Colonic mucosa (tissue), 4 donors: ENCODE results near the gene USO1. TPM values are rescaled to one million over a fixed set of nuclear protein-coding genes. Genes with fewer than 3 reads are reported as not detected.
A peak's percentile ranks its signal among the peaks of the same experiment; 100 is the strongest.

ENCODE experiments used
- DNase-seq: peaks from one replicate; pipeline ENCODE4 v3.0.0-alpha.2; 2020
- H3K27ac ChIP-seq: fragments of 200-600 bp; one replicate; pipeline ENCODE4 v1.8.0; 2021
- H3K27me3 ChIP-seq: fragments of 200-600 bp; one replicate; pipeline ENCODE4 v1.8.0; 2021
- H3K36me3 ChIP-seq: fragments of 200-600 bp; one replicate; pipeline ENCODE4 v1.8.0; 2021
- H3K4me1 ChIP-seq: fragments of 200-600 bp; one replicate; pipeline ENCODE4 v1.8.0; 2021; ENCODE audit warnings: mild to moderate bottlenecking
- H3K4me3 ChIP-seq: fragments of 200-600 bp; one replicate; pipeline ENCODE4 v1.8.0; 2021
- H3K9ac ChIP-seq, 2 donors: one replicate each; pipeline ENCODE4 v1.7.0; 2013; ENCODE audit warnings: control low read depth in 2 of 2, low read depth in 2 of 2, low read length in 2 of 2
- H3K9me3 ChIP-seq: fragments of 200-600 bp; one replicate; pipeline ENCODE4 v1.8.0; 2021
- CTCF ChIP-seq: fragments of 200-600 bp; IDR thresholded peaks from one replicate; pipeline ENCODE4 v1.8.0; 2022; ENCODE audit warnings: antibody characterized with exemption, mild to moderate bottlenecking
- intact Hi-C: fragments of 100-400 bp; cut with DNase I; formaldehyde crosslinking; loops from one replicate; pipeline ENCODE4 v1.14.1; 2022
- total RNA-seq, 2 donors: library from RNA; stranded (reverse); fragmentation: NEBNext Ultra II Directional in 1 of 2; extraction: Animal tissue kit (Norgen Biotek cat#: 25700) in 1 of 2; gene quantifications; one replicate each; pipeline ENCODE4 v1.2.1, GENCODE V29; 2021
- donor health status: healthy.
- donor health status: DM: no; HTN: no; CAD: no.
- donor health status: DM: no; HTN: no; CAD: no.

The USO1 gene
- total RNA-seq, 2 donors from 2014 or later, result 54.7 to 63.0 TPM

- Histone ChIP-seq H3K4me1 (peaks cover 6% of the 10 kb centered on the region), H3K4me3 (no peak overlapping the region), H3K9me3 (no peaks in the 10 kb centered on the region), H3K27ac (no peak overlapping the region), H3K27me3 (no peaks in the 10 kb centered on the region), H3K9ac (no peak overlapping the region), H3K36me3 (no peaks in the 10 kb centered on the region)
- intact Hi-C loops, result loop anchor here (5.0 kb wide), 2 partner anchors 33 to 53 kb away; partner anchors contain the start of gene G3BP2
- no peak for TF ChIP-seq CTCF
- peak; percentile 36 for DNase-seq
Observed at GRCh38 chr4:75705198-75705977, 19.0 kb upstream of the USO1 start.

- peak; percentile 55 for DNase-seq
Observed at GRCh38 chr4:75708218-75708691, 16.1 kb upstream of the USO1 start.

GRCh38 chr4:75710246-75710645, 14.1 kb upstream of the USO1 start:
- Histone ChIP-seq H3K9ac (no peak overlapping the region), H3K9me3 (no peaks in the 10 kb centered on the region), H3K27ac (no peak overlapping the region), H3K36me3 (no peaks in the 10 kb centered on the region), H3K4me1 (no peaks in the 10 kb centered on the region), H3K27me3 (no peaks in the 10 kb centered on the region), H3K4me3 (no peak overlapping the region)
- DNase-seq, result no peak
- intact Hi-C loops, result no loop called here
- no peak for TF ChIP-seq CTCF

More at GRCh38 chr4:75708218-75708691, 16.1 kb upstream of the USO1 start:
- intact Hi-C loops, result loop anchor here (5.0 kb wide), 2 partner anchors 36 to 56 kb away; partner anchors contain the start of gene G3BP2
- Histone ChIP-seq H3K27me3 (no peaks in the 10 kb centered on the region), H3K4me3 (no peak overlapping the region), H3K9me3 (no peaks in the 10 kb centered on the region), H3K36me3 (no peaks in the 10 kb centered on the region), H3K27ac (no peak overlapping the region), H3K4me1 (peaks cover 4% of the 10 kb centered on the region), H3K9ac (no peak overlapping the region)
- TF ChIP-seq CTCF, result peak; percentile 54

GRCh38 chr4:75714011-75714410, 10.4 kb upstream of the USO1 start:
- intact Hi-C loops, result no loop called here

GRCh38 chr4:75714704-75715103, 9.7 kb upstream of the USO1 start:
- Histone ChIP-seq H3K36me3 (no peaks in the 10 kb centered on the region), H3K4me3 (no peak overlapping the region), H3K9ac (no peak overlapping the region), H3K9me3 (no peaks in the 10 kb centered on the region), H3K27me3 (no peaks in the 10 kb centered on the region), H3K27ac (no peak overlapping the region), H3K4me1 (no peaks in the 10 kb centered on the region)
- DNase-seq, result no peak
- intact Hi-C loops, result no loop called here
- no peak for TF ChIP-seq CTCF

More at GRCh38 chr4:75714011-75714410, 10.4 kb upstream of the USO1 start:
- H3K4me1 ChIP-seq, result no peaks in the 10 kb centered on the region
- no peak for DNase-seq
- no peaks in the 10 kb centered on the region for H3K27me3 ChIP-seq
- H3K9ac ChIP-seq, result no peak overlapping the region
- no peaks in the 10 kb centered on the region for H3K36me3 ChIP-seq
- H3K9me3 ChIP-seq, result no peaks in the 10 kb centered on the region
- no peak for TF ChIP-seq CTCF
- H3K4me3 ChIP-seq, result no peak overlapping the region
- no peak overlapping the region for H3K27ac ChIP-seq
